Stomach (tissue), 4 donors: Measurements from ENCODE around the gene ZNF285.

Source experiments
- CTCF ChIP-seq, 7 experiments: fragments of 450-650 bp in 4 of 7; fragments of 200-600 bp in 3 of 7; sonication (generic) in 3 of 7; IDR thresholded peaks; one replicate each; pipeline ENCODE4 v1.5.1; 2016 to 2019; ENCODE audit warnings: antibody characterized with exemption in 7 of 7, control low read depth in 2 of 7, mild to moderate bottlenecking in 1 of 7
- EP300 ChIP-seq: sonication (generic); formaldehyde crosslinking; IDR thresholded peaks from one replicate; pipeline ENCODE4 v1.6.1; 2017; ENCODE audit warnings: antibody characterized with exemption
- POLR2A ChIP-seq, 4 donors: fragments of 450-650 bp; IDR thresholded peaks; one replicate each; pipeline ENCODE4 v1.6.1; 2016; ENCODE audit warnings: antibody characterized with exemption in 4 of 4, control low read depth in 2 of 4, mild to moderate bottlenecking in 1 of 4, moderate library complexity in 1 of 4

GRCh38 chr19:44367024-44367423 is 34.4 kb downstream of the ZNF285 start:
- TF ChIP-seq POLR2A (IDR thresholded peaks at IDR 0.05) (no peak), CTCF (IDR thresholded peaks at IDR 0.05) (no peak), EP300 (no peak)
